H9 (cell line): Measurements from ENCODE around the gene FBN2. TPM values are rescaled to one million over a fixed set of nuclear protein-coding genes. Genes with fewer than 3 reads are reported as not detected.
A peak's percentile ranks its signal among the peaks of the same experiment; 100 is the strongest.

ENCODE experiments used
- DNase-seq: peaks from one replicate; pipeline ENCODE4 v3.0.0-alpha.2; 2017
- H2AFZ ChIP-seq: one replicate; pipeline ENCODE4 v1.6.1; 2013; ENCODE audit warnings: mild to moderate bottlenecking, low read length, control low read depth, moderate library complexity
- H2AK5ac ChIP-seq: 2 replicates; pipeline ENCODE4 v1.6.1; 2013; ENCODE audit warnings: low read length, control low read depth, mixed read lengths; ENCODE audit not compliant: insufficient read length
- H2BK120ac ChIP-seq: one replicate; pipeline ENCODE4 v1.6.1; 2013; ENCODE audit warnings: low read depth, mild to moderate bottlenecking, low read length, control low read depth, inconsistent platforms; ENCODE audit not compliant: poor library complexity, severe bottlenecking
- H2BK12ac ChIP-seq: 2 replicates; pipeline ENCODE4 v1.6.1; 2013; ENCODE audit warnings: low read length, control low read depth, mixed read lengths, low read depth; ENCODE audit not compliant: insufficient read length
- H2BK15ac ChIP-seq: 2 replicates; pipeline ENCODE4 v1.6.1; 2013; ENCODE audit warnings: low read depth, low read length, control low read depth
- H2BK20ac ChIP-seq: one replicate; pipeline ENCODE4 v1.6.1; 2013; ENCODE audit warnings: low read depth, mild to moderate bottlenecking, low read length, control low read depth, inconsistent platforms; ENCODE audit not compliant: poor library complexity, severe bottlenecking
- H2BK5ac ChIP-seq: 2 replicates; pipeline ENCODE4 v1.6.1; 2013; ENCODE audit warnings: low read length, control low read depth, mixed read lengths; ENCODE audit not compliant: insufficient read length
- H3K14ac ChIP-seq: 2 replicates; pipeline ENCODE4 v1.6.1; 2013; ENCODE audit warnings: low read length, control low read depth; ENCODE audit not compliant: insufficient read depth
- H3K18ac ChIP-seq: 2 replicates; pipeline ENCODE4 v1.6.1; 2013; ENCODE audit warnings: low read depth, mild to moderate bottlenecking, mixed read lengths, low read length, control low read depth; ENCODE audit not compliant: insufficient read length
- H3K23ac ChIP-seq: 2 replicates; pipeline ENCODE4 v1.6.1; 2013; ENCODE audit warnings: low read length, control low read depth, mixed read lengths, low read depth; ENCODE audit not compliant: insufficient read length
- H3K23me2 ChIP-seq: 2 replicates; pipeline ENCODE4 v1.6.1; 2013; ENCODE audit warnings: low read depth, mild to moderate bottlenecking, mixed read lengths, low read length, control low read depth; ENCODE audit not compliant: insufficient read length, poor library complexity, severe bottlenecking
- H3K27ac ChIP-seq: 2 replicates; pipeline ENCODE4 v1.5.1; 2013; ENCODE audit warnings: low read length, control low read depth, mixed read lengths, low read depth; ENCODE audit not compliant: insufficient read length
- H3K27me3 ChIP-seq: 2 replicates; pipeline ENCODE4 v1.6.1; 2013; ENCODE audit warnings: low read length, control low read depth, inconsistent platforms; ENCODE audit not compliant: insufficient read depth
- H3K4ac ChIP-seq: 2 replicates; pipeline ENCODE4 v1.6.1; 2013; ENCODE audit warnings: low read depth, mild to moderate bottlenecking, control low read depth, inconsistent platforms, low read length, moderate library complexity
- H3K4me1 ChIP-seq: 2 replicates; pipeline ENCODE4 v1.6.1; 2013; ENCODE audit warnings: low read length, control low read depth, inconsistent platforms; ENCODE audit not compliant: insufficient read depth
- H3K4me2 ChIP-seq: 2 replicates; pipeline ENCODE4 v1.6.1; 2013; ENCODE audit warnings: low read length, control low read depth, mixed read lengths; ENCODE audit not compliant: insufficient read length, insufficient read depth
- H3K56ac ChIP-seq: 2 replicates; pipeline ENCODE4 v1.6.1; 2013; ENCODE audit warnings: low read depth, mild to moderate bottlenecking, mixed read lengths, low read length, control low read depth; ENCODE audit not compliant: insufficient read length
- H3K79me1 ChIP-seq: 2 replicates; pipeline ENCODE4 v1.6.1; 2013; ENCODE audit warnings: low read depth, mild to moderate bottlenecking, moderate library complexity, low read length, control low read depth, inconsistent platforms; ENCODE audit not compliant: insufficient read depth, poor library complexity, severe bottlenecking
- H3K79me2 ChIP-seq: 2 replicates; pipeline ENCODE4 v1.6.1; 2013; ENCODE audit warnings: low read length, control low read depth, inconsistent platforms; ENCODE audit not compliant: insufficient read depth
- H3K9ac ChIP-seq: 2 replicates; pipeline ENCODE4 v1.6.1; 2013; ENCODE audit warnings: low read length, control low read depth, mixed read lengths; ENCODE audit not compliant: insufficient read length; ENCODE audit errors: extremely low read depth
- H3K9me3 ChIP-seq: one replicate; pipeline ENCODE4 v1.6.1; 2013; ENCODE audit warnings: low read depth, low read length, inconsistent platforms; ENCODE audit not compliant: control insufficient read depth
- H3T11ph ChIP-seq: one replicate; pipeline ENCODE4 v1.6.1; 2013; ENCODE audit warnings: mild to moderate bottlenecking, low read length, control low read depth, inconsistent platforms
- H4K20me1 ChIP-seq: one replicate; pipeline ENCODE4 v1.6.1; 2013; ENCODE audit not compliant: control insufficient read depth, insufficient read length, insufficient read depth
- H4K5ac ChIP-seq: 2 replicates; pipeline ENCODE4 v1.6.1; 2013; ENCODE audit warnings: low read depth, mild to moderate bottlenecking, mixed read lengths, low read length, control low read depth; ENCODE audit not compliant: insufficient read length
- H4K8ac ChIP-seq: replicated peaks from 2 replicates; pipeline ENCODE4 v1.6.1; 2013; ENCODE audit warnings: low read length, control low read depth, mixed read lengths, low read depth; ENCODE audit not compliant: insufficient read length
- H4K91ac ChIP-seq: 2 replicates; pipeline ENCODE4 v1.6.1; 2013; ENCODE audit warnings: low read depth, mild to moderate bottlenecking, moderate library complexity, mixed read lengths, low read length, control low read depth; ENCODE audit not compliant: insufficient read length
- H3K27ac Mint-ChIP-seq, 3 experiments: 2 replicates in 2 of 3; 3 replicates in 1 of 3; pipeline ENCODE4 v1.8.0; 2020 to 2021; ENCODE audit warnings: mixed read lengths in 3 of 3, mild to moderate bottlenecking in 1 of 3, moderate library complexity in 1 of 3
- H3K27me3 Mint-ChIP-seq: 2 replicates; pipeline ENCODE4 v1.8.0; 2021; ENCODE audit warnings: low read depth, mild to moderate bottlenecking, moderate library complexity, mixed read lengths
- H3K36me3 Mint-ChIP-seq, 3 experiments: 2 replicates in 2 of 3; 3 replicates in 1 of 3; pipeline ENCODE4 v1.8.0; 2020 to 2021; ENCODE audit warnings: low read depth in 3 of 3, mixed read lengths in 3 of 3; ENCODE audit not compliant: insufficient read depth in 1 of 3
- H3K4me1 Mint-ChIP-seq, 2 experiments: 2 replicates each; pipeline ENCODE4 v1.8.0; 2020; ENCODE audit warnings: mixed read lengths in 2 of 2
- H3K4me3 Mint-ChIP-seq, 2 experiments: 2 replicates in 1 of 2; 3 replicates in 1 of 2; pipeline ENCODE4 v1.8.0; 2020 to 2021; ENCODE audit warnings: mild to moderate bottlenecking in 2 of 2, mixed read lengths in 2 of 2, moderate library complexity in 1 of 2
- H3K9me3 Mint-ChIP-seq, 2 experiments: 2 replicates in 1 of 2; 3 replicates in 1 of 2; pipeline ENCODE4 v1.8.0; 2020; ENCODE audit warnings: mild to moderate bottlenecking in 2 of 2, mixed read lengths in 2 of 2, moderate library complexity in 1 of 2
- CTCF ChIP-seq: fragments of 200-600 bp; sonication (generic); conservative IDR thresholded peaks from 3 replicates; pipeline ENCODE4 v1.8.0; 2021; ENCODE audit warnings: antibody characterized with exemption, mild to moderate bottlenecking
- WGBS: extraction: QIAGEN DNeasy Blood & Tissue Kit; methylation state at CpG from one replicate; pipeline ENCODE4 v1.1.7; 2013; ENCODE audit warnings: missing lambda C conversion rate, low lambda C conversion rate, mixed read lengths; ENCODE audit not compliant: insufficient read length; ENCODE audit errors: extremely low coverage; 5-methylcytosine and 5-hydroxymethylcytosine counted together
- total RNA-seq: library from RNA; stranded (reverse); gene quantifications from 2 replicates; pipeline ENCODE4 v1.2.1, GENCODE V29; 2021

FBN2 gene
- total RNA-seq, 1 experiment from 2014 or later = 8.3 TPM

GRCh38 chr5:128432913-128433440 is 105.1 kb downstream of the FBN2 start:
- no peaks in the 10 kb centered on the region for H3K79me2 ChIP-seq
- no peaks in the 10 kb centered on the region for H3K9me3 ChIP-seq
- H3K27ac Mint-ChIP-seq = peak overlapping the region in 1 of 3 experiments; percentile 6; a peak in 1 of 7 replicates
- no peak overlapping the region for H4K91ac ChIP-seq
- DNase-seq = no peak
- H4K20me1 ChIP-seq = no peaks in the 10 kb centered on the region
- no peaks in the 10 kb centered on the region for H3K9me3 Mint-ChIP-seq
- no peak overlapping the region for H3K4me3 Mint-ChIP-seq
- no peak overlapping the region for H2BK120ac ChIP-seq
- TF ChIP-seq CTCF = no peak
- H3K27ac ChIP-seq = no peak overlapping the region
- no peak overlapping the region for H2BK20ac ChIP-seq
- no peak overlapping the region for H3K4ac ChIP-seq
- no CpG with 5 or more reads among the region's 2 CpGs for WGBS
- H2AFZ ChIP-seq = no peak overlapping the region
- no peak overlapping the region for H2BK15ac ChIP-seq
- no peaks in the 10 kb centered on the region for H3K79me1 ChIP-seq
- no peak overlapping the region for H2BK5ac ChIP-seq
- H3K14ac ChIP-seq = no peak overlapping the region
- H3K27me3 Mint-ChIP-seq = no peaks in the 10 kb centered on the region
- no peaks in the 10 kb centered on the region; a peak in 1 of 7 replicates for H3K36me3 Mint-ChIP-seq
- no peaks in the 10 kb centered on the region for H3K27me3 ChIP-seq
- H3K4me2 ChIP-seq = no peak overlapping the region
- H3K23me2 ChIP-seq = no peaks in the 10 kb centered on the region
- H2AK5ac ChIP-seq = no peak overlapping the region
- no peaks in the 10 kb centered on the region for H3K4me1 ChIP-seq
- no peak overlapping the region for H3K9ac ChIP-seq
- no peak overlapping the region for H3T11ph ChIP-seq
- H3K18ac ChIP-seq = no peak overlapping the region
- no peak overlapping the region for H4K8ac ChIP-seq
- peaks cover 0 to 2% of the 10 kb centered on the region in 2 experiments; a peak in 1 of 4 replicates for H3K4me1 Mint-ChIP-seq
- H2BK12ac ChIP-seq = no peak overlapping the region
- no peak overlapping the region for H3K56ac ChIP-seq
- no peak overlapping the region for H3K23ac ChIP-seq
- no peak overlapping the region for H4K5ac ChIP-seq
